ENCODE results near the gene SELENON. TPM values are rescaled to one million over a fixed set of nuclear protein-coding genes. Genes with fewer than 3 reads are reported as not detected.

Gene SELENON
- total and polyA plus RNA-seq, 2 of the 13 experiments (the other 11 are each of a cell fraction or from before 2014, with no cell fraction given): 3.8 to 8.0 TPM

DNA sequence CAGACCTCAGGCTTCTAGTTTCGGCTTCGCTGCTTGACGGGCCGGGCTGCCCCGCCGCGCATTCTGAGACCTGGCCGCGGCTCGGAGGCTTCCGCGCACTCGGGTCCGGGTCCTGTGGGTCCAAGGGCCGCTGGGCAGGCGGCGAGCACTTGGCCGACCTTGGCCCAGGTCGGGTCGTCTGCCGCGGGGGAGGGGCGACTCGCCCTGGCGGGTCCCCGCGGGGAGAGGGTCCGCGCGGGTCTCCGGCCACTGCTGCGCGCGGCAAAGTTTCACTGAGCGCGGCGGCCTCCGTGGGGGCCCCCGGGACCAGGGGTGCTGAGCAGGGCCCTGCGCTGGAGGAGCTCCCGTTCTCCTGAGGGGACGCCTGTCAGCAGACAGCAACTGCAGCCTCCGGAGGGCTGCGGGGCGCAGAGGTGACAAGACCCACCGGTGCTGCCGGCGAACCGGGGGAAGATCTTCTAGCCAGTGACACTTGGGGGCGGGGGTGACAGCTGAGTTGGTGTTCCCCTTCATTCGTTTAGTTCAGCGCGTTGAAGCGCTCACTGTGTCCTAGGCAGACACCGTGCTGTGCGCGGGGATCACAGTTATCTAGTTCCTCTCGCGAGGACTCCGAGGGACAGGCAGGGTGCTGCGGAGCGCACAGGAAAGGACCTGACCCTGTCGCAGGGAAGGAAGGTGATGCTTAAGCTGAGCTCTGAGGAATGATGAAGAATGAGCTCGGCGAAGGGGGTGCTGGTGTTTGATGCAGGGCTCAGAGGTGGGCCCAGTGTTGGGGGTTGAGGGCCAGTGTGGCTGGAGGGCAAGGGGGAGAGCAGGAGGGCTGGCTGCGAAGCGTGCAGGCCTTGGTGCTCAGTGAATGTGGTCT is 20.5 kb downstream of the SELENON start (continued):
- TF ChIP-seq, protein P1, sequence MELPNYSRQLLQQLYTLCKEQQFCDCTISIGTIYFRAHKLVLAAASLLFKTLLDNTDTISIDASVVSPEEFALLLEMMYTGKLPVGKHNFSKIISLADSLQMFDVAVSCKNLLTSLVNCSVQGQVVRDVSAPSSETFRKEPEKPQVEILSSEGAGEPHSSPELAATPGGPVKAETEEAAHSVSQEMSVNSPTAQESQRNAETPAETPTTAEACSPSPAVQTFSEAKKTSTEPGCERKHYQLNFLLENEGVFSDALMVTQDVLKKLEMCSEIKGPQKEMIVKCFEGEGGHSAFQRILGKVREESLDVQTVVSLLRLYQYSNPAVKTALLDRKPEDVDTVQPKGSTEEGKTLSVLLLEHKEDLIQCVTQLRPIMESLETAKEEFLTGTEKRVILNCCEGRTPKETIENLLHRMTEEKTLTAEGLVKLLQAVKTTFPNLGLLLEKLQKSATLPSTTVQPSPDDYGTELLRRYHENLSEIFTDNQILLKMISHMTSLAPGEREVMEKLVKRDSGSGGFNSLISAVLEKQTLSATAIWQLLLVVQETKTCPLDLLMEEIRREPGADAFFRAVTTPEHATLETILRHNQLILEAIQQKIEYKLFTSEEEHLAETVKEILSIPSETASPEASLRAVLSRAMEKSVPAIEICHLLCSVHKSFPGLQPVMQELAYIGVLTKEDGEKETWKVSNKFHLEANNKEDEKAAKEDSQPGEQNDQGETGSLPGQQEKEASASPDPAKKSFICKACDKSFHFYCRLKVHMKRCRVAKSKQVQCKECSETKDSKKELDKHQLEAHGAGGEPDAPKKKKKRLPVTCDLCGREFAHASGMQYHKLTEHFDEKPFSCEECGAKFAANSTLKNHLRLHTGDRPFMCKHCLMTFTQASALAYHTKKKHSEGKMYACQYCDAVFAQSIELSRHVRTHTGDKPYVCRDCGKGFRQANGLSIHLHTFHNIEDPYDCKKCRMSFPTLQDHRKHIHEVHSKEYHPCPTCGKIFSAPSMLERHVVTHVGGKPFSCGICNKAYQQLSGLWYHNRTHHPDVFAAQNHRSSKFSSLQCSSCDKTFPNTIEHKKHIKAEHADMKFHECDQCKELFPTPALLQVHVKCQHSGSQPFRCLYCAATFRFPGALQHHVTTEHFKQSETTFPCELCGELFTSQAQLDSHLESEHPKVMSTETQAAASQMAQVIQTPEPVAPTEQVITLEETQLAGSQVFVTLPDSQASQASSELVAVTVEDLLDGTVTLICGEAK (IDR thresholded peaks at IDR 0.05): no peak
- TF ChIP-seq, protein P1 (CRISPR knock-in tag; IDR thresholded peaks at IDR 0.05): no peak
- TF ChIP-seq, protein P2, sequence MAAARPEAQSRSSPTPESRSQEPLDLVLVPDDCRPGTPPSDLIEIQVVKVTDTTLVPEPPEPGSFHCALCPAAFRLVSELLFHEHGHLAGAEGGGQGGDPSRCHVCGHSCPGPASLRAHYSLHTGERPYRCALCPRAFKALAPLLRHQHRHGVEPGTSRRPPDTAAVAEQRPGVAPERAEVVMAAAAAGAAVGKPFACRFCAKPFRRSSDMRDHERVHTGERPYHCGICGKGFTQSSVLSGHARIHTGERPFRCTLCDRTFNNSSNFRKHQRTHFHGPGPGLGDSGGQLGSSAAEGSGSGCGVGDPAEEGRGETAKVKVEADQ (CRISPR knock-in tag; IDR thresholded peaks at IDR 0.05; ENCODE audit: borderline replicate concordance): no peak
- TF ChIP-seq ZNF737 (CRISPR knock-in tag; IDR thresholded peaks at IDR 0.05; ENCODE audit: borderline replicate concordance) (no peak), ZNF468 (CRISPR knock-in tag; IDR thresholded peaks at IDR 0.05) (no peak), MZF1 (CRISPR knock-in tag; IDR thresholded peaks at IDR 0.05; ENCODE audit: borderline replicate concordance) (no peak), HINFP (CRISPR knock-in tag; IDR thresholded peaks at IDR 0.05; ENCODE audit: low read depth) (peak; percentile 11; the same call in 1 of the 2 replicates), ZNF292 (CRISPR knock-in tag; IDR thresholded peaks at IDR 0.05; ENCODE audit: borderline replicate concordance, low read depth) (0 out of 2 replicates have a peak, but pooled peaks have one; percentile 20), CBX2 (IDR thresholded peaks at IDR 0.05; ENCODE audit: low read depth, low read length) (no peak), CBX2 (CRISPR knock-in tag; IDR thresholded peaks at IDR 0.05; ENCODE audit: low read depth) (no peak), HNRNPUL1 (IDR thresholded peaks at IDR 0.05; ENCODE audit: low read depth, low read length) (no peak), CHD4 (IDR thresholded peaks at IDR 0.05; ENCODE audit: borderline replicate concordance, low read length) (no peak)
- TF ChIP-seq, protein P3, sequence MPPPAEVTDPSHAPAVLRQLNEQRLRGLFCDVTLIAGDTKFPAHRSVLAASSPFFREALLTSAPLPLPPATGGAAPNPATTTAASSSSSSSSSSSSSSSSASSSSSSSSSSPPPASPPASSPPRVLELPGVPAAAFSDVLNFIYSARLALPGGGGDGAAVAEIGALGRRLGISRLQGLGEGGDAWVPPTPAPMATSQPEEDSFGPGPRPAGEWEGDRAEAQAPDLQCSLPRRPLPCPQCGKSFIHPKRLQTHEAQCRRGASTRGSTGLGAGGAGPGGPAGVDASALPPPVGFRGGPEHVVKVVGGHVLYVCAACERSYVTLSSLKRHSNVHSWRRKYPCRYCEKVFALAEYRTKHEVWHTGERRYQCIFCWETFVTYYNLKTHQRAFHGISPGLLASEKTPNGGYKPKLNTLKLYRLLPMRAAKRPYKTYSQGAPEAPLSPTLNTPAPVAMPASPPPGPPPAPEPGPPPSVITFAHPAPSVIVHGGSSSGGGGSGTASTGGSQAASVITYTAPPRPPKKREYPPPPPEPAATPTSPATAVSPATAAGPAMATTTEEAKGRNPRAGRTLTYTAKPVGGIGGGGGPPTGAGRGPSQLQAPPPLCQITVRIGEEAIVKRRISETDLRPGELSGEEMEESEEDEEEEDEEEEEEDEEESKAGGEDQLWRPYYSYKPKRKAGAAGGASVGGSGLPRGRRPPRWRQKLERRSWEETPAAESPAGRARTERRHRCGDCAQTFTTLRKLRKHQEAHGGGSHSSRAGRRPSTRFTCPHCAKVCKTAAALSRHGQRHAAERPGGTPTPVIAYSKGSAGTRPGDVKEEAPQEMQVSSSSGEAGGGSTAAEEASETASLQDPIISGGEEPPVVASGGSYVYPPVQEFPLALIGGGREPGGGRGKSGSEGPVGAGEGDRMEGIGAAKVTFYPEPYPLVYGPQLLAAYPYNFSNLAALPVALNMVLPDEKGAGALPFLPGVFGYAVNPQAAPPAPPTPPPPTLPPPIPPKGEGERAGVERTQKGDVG (CRISPR knock-in tag; IDR thresholded peaks at IDR 0.05; ENCODE audit: borderline replicate concordance): no peak
